Right hindlimb (tissue), 1 donor: ENCODE results near the gene SYT5.
A peak's percentile ranks its signal among the peaks of the same experiment; 100 is the strongest.
"Not testable (repeated sequence)": the region's sequence is repeated elsewhere in the genome, so short reads cannot be mapped to it uniquely, and the experiment has no call there.

Source experiments
- DNase-seq: peaks from one replicate; pipeline ENCODE4 v3.0.0-alpha.2; 2018

SYT5 gene

GRCh38 chr19:55179606-55180484, at the start of gene SYT5:
TSS of gene SYT5 (minus strand) at chr19:55180289. CDS start at chr19:55179041, 1,248 bp downstream.
- no peak for DNase-seq

- DNase-seq, result no peak
Measured at GRCh38 chr19:55229789-55230182, 49.7 kb upstream of the SYT5 start.

GRCh38 chr19:55229145-55229788, 49.2 kb upstream of the SYT5 start:
- DNase-seq, result no peak

GRCh38 chr19:55228403-55229031, 48.4 kb upstream of the SYT5 start, which contains the start of gene TMEM86B:
TSS of gene TMEM86B (minus strand) at chr19:55228763. CDS start at chr19:55228741, 22 bp downstream.
- DNase-seq, result no peak

- DNase-seq, result no peak
Measured at GRCh38 chr19:55228015-55228391, 47.9 kb upstream of the SYT5 start.

- DNase-seq, result no peak
Measured at GRCh38 chr19:55227241-55228014, 47.3 kb upstream of the SYT5 start.

GRCh38 chr19:55226788-55227187, 46.7 kb upstream of the SYT5 start:
- DNase-seq, result no peak

- DNase-seq, result no peak
Measured at GRCh38 chr19:55226273-55226672, 46.2 kb upstream of the SYT5 start.

GRCh38 chr19:55225415-55225958, 45.4 kb upstream of the SYT5 start:
- DNase-seq, result no peak

GRCh38 chr19:55224679-55225414, 44.8 kb upstream of the SYT5 start:
- not testable (repeated sequence) for DNase-seq

GRCh38 chr19:55224038-55224665, 44.1 kb upstream of the SYT5 start:
- DNase-seq, result no peak

- DNase-seq, result no peak
Measured at GRCh38 chr19:55223291-55224037, 43.4 kb upstream of the SYT5 start.

GRCh38 chr19:55220525-55220924, 40.4 kb upstream of the SYT5 start:
- DNase-seq, result no peak

- peak; percentile 84 for DNase-seq
Measured at GRCh38 chr19:55216461-55217198, 36.5 kb upstream of the SYT5 start.

- DNase-seq, result no peak
Measured at GRCh38 chr19:55213547-55213946, 33.5 kb upstream of the SYT5 start.

GRCh38 chr19:55212447-55212846, 32.4 kb upstream of the SYT5 start:
- DNase-seq, result no peak

- DNase-seq, result no peak
Measured at GRCh38 chr19:55209693-55210472, 29.8 kb upstream of the SYT5 start.

- no peak for DNase-seq
Measured at GRCh38 chr19:55208880-55209692, 29.0 kb upstream of the SYT5 start, which contains the start of gene PTPRH. TSS of gene PTPRH (minus strand) at chr19:55209501. CDS start at chr19:55209433, 68 bp downstream.
